HG02938 (cell line): ENCODE measurements around the gene NOP16.

Experiments used
- ATAC-seq: cut with Tn5 transposase; IDR thresholded peaks from one replicate; pipeline ENCODE4 v1.9.1; 2021; ENCODE audit warnings: mild to moderate bottlenecking, moderate library complexity; ENCODE audit not compliant: unreplicated experiment

The NOP16 gene

GRCh38 chr5:176387384-176387925, 943 bp downstream of the NOP16 start:
- no peak for ATAC-seq

- ATAC-seq = no peak
These were observed 1.9 kb downstream of the NOP16 start for GRCh38 chr5:176386491-176386890.

- no peak for ATAC-seq
These were observed 3.4 kb downstream of the NOP16 start for GRCh38 chr5:176384991-176385390.

- no peak for ATAC-seq
These were observed 4.0 kb downstream of the NOP16 start for GRCh38 chr5:176384366-176384930.

- ATAC-seq = no peak
These were observed 4.4 kb downstream of the NOP16 start for GRCh38 chr5:176383961-176384360.

- ATAC-seq = no peak
These were observed 5.0 kb downstream of the NOP16 start for GRCh38 chr5:176383248-176383905.

GRCh38 chr5:176382721-176383120, 5.7 kb downstream of the NOP16 start:
- no peak for ATAC-seq

GRCh38 chr5:176381979-176382378, 6.4 kb downstream of the NOP16 start:
- no peak for ATAC-seq

- ATAC-seq = no peak
These were observed 7.0 kb downstream of the NOP16 start for GRCh38 chr5:176381423-176381822.

GRCh38 chr5:176379881-176380280, 8.5 kb downstream of the NOP16 start:
- peak; percentile 71 for ATAC-seq

- ATAC-seq = no peak
These were observed 15.1 kb downstream of the NOP16 start for GRCh38 chr5:176373100-176373818.

GRCh38 chr5:176371621-176372539, 16.5 kb downstream of the NOP16 start:
- no peak for ATAC-seq

- no peak for ATAC-seq
These were observed 18.3 kb downstream of the NOP16 start for GRCh38 chr5:176369934-176370711.

- no peak for ATAC-seq
These were observed 19.7 kb downstream of the NOP16 start for GRCh38 chr5:176368726-176369125.

- ATAC-seq = no peak
These were observed 22.0 kb downstream of the NOP16 start for GRCh38 chr5:176366232-176366894.

- ATAC-seq = no peak
These were observed 22.8 kb downstream of the NOP16 start, which contains the start of gene ARL10 for GRCh38 chr5:176365351-176366231. TSS of gene ARL10 (plus strand) at chr5:176365487. CDS start at chr5:176365564, 77 bp downstream.

- ATAC-seq = no peak
These were observed 23.5 kb downstream of the NOP16 start for GRCh38 chr5:176364765-176365350.

GRCh38 chr5:176362233-176362490, 26.2 kb downstream of the NOP16 start:
- no peak for ATAC-seq
